Right lung (tissue), 5 donors: ENCODE results near the gene RSPH6A. TPM values are rescaled to one million over a fixed set of nuclear protein-coding genes. Genes with fewer than 3 reads are reported as not detected.
"Not testable (repeated sequence)": the region's sequence is repeated elsewhere in the genome, so short reads cannot be mapped to it uniquely, and the experiment has no call there.

ENCODE experiments used
- DNase-seq, 2 donors: peaks; one replicate each; pipeline ENCODE4 v3.0.0-alpha.2; 2013
- polyA plus RNA-seq, 5 donors: library from polyadenylated mRNA; unstranded; fragments of 120-200 nt; gene quantifications; one replicate each; pipeline versions ENCODE4 v1.2.1 to v1.2.3, GENCODE V29; 2013; ENCODE audit warnings: inconsistent platforms in 1 of 5, low replicate concordance in 1 of 5; ENCODE audit not compliant: insufficient read length in 5 of 5, insufficient read depth in 1 of 5

Gene RSPH6A
- polyA plus RNA-seq, 5 donors, result 0.08 TPM; not detected in 4

DNA sequence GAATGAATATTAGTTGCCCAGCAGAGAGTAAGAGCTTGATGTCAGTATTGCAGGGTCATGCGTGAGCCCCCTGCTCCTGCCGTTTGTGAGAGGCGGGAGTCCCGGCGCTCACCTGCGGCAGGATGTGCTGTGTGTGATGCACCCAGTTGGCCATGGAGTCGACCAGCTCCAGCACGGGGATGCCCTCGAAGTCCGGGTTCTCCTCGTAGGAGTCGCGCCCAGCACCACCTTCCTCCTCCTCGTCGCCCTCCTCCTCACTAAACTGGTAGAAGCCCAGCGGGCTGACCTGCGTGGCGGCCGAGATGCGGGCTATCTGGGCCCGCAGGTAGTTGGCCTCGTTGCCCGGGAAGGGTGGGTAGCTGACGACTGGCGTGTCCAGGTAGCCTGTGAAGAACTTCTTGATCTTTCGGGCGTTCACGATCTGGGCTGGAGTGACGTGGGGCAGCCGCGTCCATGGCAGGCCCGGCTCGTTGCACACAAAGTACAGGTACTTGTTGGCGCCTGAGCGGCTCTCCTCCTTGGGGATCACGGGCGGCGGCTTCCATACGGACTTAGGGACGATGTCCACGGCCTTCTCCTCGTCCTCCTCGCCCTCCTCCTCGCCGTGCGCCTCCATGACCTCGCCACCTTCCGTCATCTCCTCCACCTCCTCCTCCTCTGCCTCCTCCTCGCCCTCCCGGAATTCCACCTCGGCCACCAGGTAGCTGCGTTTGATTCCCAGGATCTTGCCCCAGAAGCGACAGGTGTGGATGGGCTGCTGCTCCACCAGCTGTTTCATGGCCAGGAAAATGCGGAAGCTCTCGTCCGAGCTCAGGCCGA lies 10.8 kb downstream of the RSPH6A start:
- DNase-seq, result no peak

DNA sequence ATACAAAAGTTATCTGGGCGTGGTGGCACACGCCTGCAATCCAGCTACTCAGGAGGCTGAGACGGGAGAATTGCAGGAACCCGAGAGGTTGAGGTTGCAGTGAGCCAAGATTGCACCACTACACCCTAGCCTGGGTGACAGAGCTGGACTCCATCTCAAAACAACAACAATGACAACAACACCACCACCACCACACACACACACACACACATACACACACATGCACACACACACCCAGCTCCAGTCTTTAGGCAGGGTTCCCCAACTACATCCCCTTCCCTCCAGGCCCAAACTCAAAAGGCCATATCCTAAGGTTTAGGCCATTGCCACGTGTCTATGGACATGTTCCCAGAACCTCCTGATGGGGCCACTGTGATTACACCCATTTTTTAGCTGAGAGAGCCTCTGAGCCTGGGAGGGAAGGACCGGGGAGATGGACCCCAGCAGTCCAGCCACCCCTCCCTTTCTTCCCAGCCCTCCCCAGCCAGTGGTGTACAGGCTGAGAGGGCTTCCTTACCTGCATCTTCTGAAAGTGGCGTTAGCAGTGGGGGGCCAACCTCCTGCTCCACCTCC lies 13.4 kb downstream of the RSPH6A start:
- DNase-seq, result no peak

DNA sequence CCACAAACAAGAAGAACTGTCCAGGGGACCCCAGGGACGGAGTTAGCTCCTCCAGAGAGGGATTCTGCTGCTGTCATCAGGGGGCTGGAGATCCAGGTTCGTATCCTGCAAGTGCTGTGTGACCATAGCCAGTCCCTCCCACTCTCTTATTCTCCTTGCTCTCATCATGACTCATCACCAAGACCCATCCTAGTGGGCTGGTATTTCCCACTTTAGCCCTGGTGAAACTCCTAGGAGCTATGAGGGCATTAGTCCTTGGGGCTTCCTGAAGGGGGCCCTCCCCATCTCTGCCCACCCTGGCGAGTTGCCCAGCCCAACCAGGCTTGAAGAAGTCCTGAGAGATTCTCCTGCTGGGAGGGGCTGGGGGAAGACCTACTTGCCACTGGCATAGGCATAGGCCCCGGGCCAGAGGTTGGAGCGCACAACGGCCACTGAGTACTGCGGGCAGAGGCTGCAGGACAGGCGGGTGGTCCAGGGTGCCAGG lies 15.0 kb downstream of the RSPH6A start:
- no peak for DNase-seq

DNA sequence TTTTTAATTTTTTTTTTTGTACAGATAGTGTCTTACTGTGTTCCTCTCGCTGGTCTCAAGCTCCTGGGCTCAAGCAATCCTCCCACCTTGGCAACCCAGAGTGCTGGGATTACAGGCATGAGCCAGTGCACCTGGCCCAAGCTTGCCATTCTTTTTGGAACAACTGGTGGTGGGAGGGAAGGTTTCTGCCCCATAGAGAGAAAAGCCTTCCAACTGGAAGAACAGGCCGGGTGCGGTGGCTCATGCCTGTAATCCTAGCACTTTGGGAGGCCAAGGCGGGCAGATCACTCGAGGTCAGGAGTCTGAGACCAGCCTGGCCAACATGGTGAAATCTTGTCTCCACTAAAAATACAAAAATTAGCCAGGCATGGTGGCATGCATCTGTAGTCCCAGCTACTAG lies 15.6 kb downstream of the RSPH6A start:
- not testable (repeated sequence) for DNase-seq

DNA sequence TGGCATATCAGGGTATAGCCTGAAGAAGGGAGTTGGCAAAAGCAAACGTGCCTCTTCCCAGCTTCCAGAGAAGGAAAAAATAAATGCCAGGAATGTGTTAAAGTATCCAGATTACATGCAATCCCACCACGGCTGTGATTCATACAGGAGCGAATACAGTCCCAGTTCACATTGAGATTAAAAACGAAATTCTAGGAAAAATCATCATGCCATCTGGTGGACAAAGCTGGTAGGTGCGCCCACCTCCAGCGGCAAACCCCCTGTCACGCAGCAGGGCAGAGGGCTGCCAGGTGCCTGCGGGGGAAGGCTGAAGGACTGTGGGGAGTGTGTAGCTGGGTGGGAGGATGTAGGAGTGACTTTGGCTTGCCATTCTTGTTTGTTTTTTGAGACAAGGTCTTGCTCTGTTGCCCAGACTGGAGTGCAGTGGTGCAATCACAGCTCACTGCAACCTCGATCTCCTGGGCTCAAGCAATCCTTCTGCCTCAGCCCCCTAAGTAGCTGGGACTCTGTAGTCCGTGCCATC lies 16.1 kb downstream of the RSPH6A start:
- peak in 1 of 2 donors; percentile 60 for DNase-seq

DNA sequence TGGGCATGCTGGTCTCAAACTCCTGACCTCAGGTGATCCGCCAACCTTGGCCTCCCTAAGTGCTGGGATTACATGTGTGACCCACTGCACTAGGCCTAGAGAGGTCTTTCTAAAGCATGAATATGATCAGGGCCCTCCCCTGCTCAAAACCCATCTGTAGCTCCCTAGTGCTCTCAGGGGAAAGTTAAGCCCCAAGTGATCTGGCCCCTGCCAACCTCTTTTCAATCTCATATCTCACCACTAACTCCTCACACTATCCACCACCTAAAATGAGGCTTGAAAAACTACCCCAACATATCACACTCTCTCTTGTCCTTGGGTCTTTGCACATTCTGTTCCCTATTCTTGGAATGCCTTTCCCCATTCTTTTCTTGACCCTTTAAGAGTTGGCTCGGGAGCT lies 20.5 kb downstream of the RSPH6A start:
- DNase-seq, result no peak

DNA sequence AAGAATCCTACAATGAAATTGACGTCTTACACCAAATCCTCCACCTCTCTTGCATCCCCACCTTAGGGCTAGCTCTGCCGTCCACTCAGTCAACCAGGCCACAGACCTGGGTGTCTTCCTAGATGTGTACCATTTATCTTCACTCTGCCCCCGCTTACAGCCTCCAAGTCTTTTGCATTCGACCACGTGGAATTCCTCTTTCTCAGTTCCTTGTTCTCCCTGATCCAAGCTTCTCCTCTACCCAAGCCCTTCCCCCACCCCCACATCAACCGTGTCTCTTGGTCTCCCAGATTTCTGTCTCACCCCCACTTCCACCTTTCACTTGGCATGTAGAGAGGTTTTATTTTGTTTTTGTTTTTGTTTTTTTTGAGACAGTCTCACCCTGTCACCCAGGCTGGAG lies 21.2 kb downstream of the RSPH6A start:
- no peak for DNase-seq

DNA sequence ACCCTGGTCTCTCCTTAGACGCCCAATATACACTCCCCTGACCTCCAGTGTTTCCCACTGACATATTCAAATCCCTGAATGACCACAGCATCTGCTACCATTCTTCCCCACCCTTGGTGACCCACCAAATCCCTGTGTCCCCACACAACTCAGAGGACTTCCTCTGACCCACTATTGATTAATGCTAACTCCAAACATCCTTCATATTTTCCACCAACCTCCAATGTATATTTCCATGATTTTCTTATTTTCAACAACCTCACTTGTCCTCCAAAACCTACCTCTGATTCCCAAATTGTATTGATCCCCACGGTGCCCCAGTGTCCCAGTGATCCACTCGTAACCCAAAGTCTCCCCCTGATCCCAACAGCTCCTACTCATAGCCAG lies 21.9 kb downstream of the RSPH6A start:
- DNase-seq, result no peak

DNA sequence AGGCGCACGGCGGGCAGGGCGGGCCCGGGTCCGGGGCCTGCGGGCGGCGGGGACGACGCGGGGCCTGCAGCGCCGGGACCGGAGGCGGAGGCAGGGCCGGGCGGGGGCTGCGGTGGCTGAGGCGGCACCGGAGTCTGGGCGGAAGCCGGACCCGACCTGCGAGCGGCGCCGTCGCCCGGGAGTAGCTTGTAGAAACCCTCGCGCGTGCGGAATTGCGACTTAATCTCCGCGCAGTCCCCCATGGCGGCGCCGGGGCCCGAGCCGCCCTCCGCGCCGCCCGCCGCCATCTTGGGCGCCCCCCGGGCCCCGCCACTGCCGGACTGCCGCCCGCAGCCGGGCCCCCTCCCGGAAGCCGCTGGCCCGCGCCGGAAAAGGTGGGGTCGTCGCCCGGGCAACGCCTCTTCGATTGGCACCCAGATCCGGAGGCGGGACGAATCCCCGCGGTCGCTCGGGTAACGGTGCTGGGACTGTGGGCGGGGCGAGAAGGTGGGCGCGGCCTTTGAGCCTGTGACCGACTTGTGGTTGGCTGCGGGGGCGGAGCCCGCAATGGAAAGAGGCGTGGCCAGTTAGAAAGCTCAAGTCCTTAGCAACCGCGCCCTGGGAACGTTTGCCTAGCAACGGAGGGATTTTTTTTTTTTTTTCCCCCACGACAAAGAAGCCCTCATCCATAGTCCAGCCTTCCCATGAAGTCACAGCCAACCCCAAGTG lies 22.5 kb downstream of the RSPH6A start, which contains the start of gene DMWD:
Gene DMWD, minus strand, starts transcription at position 376 of the 708 bp plus-strand sequence. Its CDS starts 89 bp downstream, at position 287.
- peak; percentile 99 for DNase-seq

DNA sequence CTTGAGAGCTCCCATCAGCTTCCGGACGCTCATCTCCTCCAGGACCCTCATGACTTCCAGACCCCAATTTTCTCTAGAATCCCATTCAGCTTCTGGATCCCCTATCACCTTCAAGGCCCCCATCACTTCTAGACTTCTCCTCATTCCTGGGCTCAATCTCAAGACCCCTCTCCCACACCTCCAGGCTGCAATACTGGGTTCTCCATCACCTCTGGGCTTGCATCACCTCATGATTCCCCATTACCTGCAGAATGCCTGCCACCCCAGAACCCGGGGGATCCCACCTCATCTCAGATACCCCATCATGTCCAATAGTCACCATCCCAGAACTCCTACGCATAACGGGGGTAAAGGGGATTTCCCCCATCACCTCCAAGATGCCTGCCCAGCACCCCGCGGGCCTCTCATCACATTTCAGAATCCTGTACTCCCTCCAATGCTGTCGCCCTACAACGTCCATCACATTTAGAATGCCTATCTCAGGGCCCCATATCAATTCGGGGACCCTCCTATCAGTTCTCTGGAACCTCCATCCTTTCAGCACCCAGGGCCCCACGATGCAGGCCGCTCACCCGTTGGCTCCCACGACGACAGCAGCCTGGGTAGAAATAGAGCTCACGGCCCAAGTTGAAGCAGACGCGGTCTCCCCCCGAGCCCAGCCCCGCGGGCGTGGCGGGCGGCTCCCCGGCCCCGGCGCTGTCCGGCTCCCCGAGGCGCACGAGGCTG lies 23.2 kb downstream of the RSPH6A start:
- DNase-seq, result no peak

DNA sequence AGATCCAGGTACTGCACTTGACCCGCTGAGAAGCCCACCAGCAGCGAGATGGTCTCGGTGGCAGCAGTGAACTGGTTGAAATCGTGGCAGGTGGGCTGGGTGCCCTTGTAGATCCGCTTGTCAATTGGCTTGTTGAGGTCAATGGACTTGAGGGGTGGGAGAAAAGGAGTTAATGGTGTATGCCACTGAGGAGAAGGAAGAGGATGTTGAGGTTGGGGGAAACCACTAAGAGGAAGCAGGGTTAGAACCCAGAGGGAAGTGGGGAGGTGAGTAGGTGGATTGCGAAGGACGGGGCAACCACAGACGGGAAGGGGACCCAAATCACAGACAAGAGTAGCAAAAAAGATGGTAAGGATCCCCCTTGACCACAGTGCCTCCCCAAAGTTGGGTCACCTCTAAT lies 24.2 kb downstream of the RSPH6A start:
- no peak for DNase-seq

DNA sequence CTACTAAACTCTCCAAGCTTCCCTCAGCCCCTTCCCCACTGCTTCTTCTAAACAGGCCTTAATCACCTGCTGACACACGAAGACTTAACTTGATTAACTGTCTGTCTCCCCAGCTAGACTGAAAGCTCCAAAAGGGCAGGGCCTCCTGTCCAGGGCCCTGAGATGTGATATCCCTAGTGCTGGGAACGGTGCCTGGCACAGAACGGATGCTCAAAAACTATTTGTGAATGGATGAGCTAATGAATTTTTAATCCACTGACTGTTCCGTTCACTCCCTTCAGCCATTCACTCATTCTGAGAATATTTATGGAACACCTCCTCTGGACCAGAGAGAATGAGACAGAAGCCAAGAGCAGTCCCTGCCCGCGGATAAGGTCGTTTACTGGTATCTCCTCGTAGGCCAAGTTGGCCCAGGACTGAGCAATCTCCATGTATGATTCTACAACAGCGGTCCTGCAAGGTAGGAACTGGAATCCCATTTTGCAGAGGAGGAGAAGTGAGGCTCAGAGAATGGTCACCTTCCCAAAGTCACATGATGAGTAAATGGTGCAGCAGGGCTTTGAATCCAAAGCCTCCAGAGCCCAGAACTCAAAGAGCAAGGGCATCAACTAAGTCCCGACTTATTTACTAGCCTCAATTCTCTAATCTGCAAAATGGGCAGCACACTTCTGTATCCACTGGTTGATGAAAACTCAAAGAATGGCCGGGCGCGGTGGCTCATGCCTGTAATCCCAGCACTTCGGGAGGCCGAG lies 25.9 kb downstream of the RSPH6A start:
- no peak for DNase-seq

DNA sequence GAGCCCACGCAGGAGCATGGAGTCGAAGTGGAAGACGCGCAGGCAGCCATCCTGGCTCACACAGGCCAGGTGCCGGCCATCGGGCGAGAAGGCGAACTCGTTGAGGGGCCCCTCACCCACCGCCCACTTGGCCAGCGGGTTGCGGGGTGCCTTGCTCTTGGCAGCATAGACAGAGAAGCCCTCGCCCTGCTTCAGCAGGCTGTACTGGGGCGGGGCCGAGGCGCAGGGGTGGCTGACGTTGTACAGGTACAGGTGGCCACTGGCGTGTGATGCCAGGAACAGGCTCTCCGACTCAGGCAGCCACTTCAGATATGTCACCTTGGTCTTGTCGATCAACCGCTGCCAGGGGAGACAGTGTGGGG lies 28.6 kb downstream of the RSPH6A start:
- no peak for DNase-seq

DNA sequence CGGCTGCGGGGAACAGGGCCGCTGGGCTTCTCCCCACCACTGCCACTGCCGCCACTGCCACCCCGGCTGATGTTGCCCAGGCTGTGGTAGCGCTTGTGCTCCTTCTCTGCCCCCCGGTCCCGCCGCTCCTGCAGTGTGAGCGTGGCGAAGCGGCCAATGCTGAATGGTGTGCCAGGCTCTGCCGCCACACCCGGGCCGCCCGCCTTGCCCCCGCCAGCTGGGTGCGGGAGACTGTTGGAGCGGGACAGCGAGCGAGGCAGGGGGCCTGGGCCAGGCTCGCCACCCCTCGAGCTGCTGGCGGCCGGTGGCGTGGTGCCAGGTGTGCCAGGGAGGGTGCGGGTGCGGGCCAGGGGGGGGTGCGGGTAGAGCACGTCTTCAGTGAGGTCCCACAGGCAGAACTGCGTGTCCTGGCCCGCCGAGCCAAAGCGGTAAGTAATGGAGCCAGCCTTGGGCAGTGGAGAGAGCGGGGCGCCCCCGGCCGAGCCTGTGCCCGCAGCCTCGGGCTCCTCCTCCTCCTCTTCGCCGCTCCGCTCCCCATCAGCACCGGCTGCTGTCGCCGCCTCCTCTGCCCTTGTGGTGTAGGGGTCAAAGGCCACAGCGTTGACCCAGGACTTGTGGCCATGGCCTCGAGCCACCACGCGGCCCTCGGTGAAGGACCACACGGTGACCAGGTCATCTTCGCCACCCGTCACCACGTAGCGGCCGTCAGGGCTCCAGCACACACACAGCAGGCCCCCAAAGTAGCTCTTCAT lies 29.2 kb downstream of the RSPH6A start:
- DNase-seq, result no peak

DNA sequence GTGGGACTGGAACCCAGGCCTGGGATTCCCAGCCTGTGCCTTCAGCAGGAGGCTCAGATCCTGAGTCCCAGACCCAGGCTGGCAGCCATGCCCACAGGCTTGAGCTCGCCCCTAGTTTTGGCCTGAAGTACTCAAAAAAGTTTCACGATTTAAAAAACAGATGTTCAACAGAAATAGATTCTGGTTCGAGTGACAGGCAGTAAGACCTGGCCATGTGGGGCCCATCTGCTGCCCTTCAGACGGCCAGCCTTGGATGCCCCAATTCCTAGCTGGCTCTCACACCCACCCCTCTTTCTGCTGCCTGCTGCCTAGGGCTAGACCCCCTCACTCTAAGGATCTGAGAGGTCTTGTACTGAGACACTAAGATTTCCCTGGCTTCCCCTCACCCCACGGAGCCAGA lies 30.0 kb downstream of the RSPH6A start:
- no peak for DNase-seq

DNA sequence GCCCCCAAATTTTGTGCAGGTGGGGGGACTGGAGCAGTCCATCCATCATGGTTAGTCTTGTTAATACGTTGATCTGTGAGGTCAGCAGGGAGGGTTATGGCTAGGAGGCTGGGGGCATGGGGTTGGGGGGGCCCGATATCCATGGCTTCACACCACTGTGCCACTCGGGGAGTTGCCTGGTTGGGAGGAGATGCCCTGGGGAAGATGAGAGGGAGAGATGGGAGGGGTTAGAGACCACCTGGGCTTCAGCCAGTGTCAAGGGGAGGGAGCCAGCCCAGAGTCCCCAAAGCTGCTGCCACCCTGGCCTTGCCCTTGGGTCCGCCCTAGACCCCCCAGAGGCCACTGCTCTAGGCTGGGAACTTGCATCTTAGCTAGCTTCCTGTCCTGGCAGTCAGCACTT lies 31.0 kb downstream of the RSPH6A start:
- DNase-seq, result no peak

DNA sequence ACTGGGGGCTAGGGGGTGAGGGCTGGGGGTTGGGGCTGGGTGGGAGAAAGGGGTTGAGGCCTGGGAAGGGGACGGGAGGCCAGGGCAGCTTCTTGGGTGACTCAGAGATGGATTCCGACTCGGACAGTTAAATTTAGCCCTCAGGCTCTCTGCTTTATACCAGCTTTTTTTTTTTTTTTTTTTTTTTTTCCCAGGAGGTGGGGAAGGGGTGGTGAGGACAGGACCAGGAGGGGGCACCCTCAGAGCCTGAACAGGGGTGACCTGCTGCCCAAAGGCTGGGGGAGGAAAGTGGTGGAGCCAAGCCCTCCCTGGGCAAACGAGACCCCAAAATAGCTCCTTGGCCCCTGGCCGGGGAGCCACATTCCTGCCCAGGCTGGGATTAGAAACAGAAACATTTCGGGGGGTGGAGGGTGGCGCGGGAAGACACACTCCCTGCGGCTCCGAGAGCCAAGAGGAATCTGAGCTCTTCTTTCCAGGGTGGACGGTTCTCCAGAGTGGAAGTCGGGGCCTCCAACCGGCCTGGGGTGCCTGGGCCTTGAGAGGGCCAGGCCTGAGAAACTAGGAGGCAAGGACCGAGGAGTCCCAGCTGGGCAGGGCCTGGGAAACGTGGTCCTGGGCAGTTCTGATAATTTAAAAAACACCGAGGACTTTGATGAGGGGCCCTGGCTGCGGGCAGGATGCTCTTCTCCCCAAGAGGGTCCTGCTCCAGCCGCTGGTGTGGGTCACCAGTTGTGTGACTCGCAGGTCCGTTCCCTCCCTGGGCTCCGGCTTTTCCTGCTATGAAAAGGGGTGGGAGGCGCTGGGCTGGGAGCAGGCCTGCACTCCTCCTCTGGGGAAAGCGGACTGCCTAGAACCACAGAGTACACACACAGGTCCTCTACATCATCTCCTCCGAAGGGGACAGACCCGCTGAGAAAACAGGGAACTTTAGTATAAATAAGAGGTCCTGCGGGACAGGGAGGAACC lies 32.0 kb downstream of the RSPH6A start:
- DNase-seq, result no peak

DNA sequence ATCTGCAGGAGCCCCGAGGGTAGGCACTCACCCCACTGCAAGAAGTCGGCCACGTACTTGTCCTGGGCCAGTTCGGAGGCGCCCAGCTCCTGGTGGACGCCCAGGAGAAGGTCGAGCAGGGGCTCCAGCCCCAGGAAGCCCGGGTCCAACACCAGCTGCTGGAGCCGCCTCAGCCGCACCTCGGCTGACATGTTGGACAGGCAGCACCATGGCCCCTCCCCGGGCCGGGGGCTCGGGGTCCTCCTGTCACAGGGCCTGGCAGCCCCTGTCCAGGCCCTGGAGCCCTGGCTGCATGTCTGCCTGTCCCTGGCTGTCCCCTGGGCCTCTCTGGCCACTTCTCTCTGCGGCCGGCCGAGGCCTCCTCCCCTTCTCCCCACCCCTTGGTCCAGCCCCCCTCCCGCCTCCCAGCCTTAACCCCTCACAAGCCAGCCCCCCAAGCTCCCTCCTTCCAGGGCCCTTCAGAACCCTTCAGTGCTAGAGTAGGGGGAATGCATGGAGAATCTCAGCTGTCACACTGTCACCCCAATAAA lies 32.9 kb downstream of the RSPH6A start, which contains the start of gene DMPK:
Gene DMPK, minus strand, starts transcription at position 329 of the 530 bp plus-strand sequence. Its CDS starts 138 bp downstream, at position 191.
- no peak for DNase-seq
